HepG2 (cell line): ENCODE measurements around the gene ZNF385B. TPM values are rescaled to one million over a fixed set of nuclear protein-coding genes. Genes with fewer than 3 reads are reported as not detected.
A peak's percentile ranks its signal among the peaks of the same experiment; 100 is the strongest.

ENCODE experiments used
- AFF4 ChIP-seq: sonication (generic); formaldehyde crosslinking; IDR thresholded peaks from 2 replicates; pipeline ENCODE4 v1.4.0; 2020; ENCODE audit warnings: missing genetic modification reagents
- HMGXB3 ChIP-seq: sonication (generic); formaldehyde crosslinking; IDR thresholded peaks from 2 replicates; pipeline ENCODE4 v1.4.0; 2020; ENCODE audit warnings: missing genetic modification reagents, borderline replicate concordance
- HOXA5 ChIP-seq: sonication (generic); formaldehyde crosslinking; IDR thresholded peaks from 2 replicates; pipeline ENCODE4 v1.4.0; 2020; ENCODE audit warnings: missing genetic modification reagents
- JARID2 ChIP-seq: sonication (generic); formaldehyde crosslinking; IDR thresholded peaks from 2 replicates; pipeline ENCODE4 v1.8.1; 2023; ENCODE audit warnings: missing genetic modification reagents, inconsistent platforms; ENCODE audit not compliant: insufficient replicate concordance
- KLF6 ChIP-seq: IDR thresholded peaks from 2 replicates; pipeline ENCODE4 v1.8.0; 2016; ENCODE audit warnings: missing biosample characterization, missing genetic modification reagents
- NR0B2 ChIP-seq: sonication (generic); formaldehyde crosslinking; IDR thresholded peaks from 2 replicates; pipeline ENCODE4 v1.4.0; 2020; ENCODE audit warnings: mild to moderate bottlenecking, missing genetic modification reagents
- NR2F1 ChIP-seq, 2 experiments: fragments of 450-650 bp in 1 of 2; formaldehyde crosslinking in 1 of 2; IDR thresholded peaks; 2 replicates each; pipeline versions ENCODE4 v1.5.0 to v1.6.1; 2016 to 2020; ENCODE audit warnings: mild to moderate bottlenecking in 1 of 2, missing compliant biosample characterization in 1 of 2, missing genetic modification reagents in 1 of 2, moderate library complexity in 1 of 2
- POLR2AphosphoS5 ChIP-seq: IDR thresholded peaks from 2 replicates; pipeline ENCODE4 v1.6.1; 2012; ENCODE audit warnings: low read depth, low read length
- POLR2G ChIP-seq: fragments of 200-400 bp; formaldehyde crosslinking; IDR thresholded peaks from 2 replicates; pipeline ENCODE4 v1.6.1; 2018; ENCODE audit warnings: mild to moderate bottlenecking, low read depth, low read length, moderate library complexity
- SOX13 ChIP-seq, 3 experiments: fragments of 450-650 bp in 1 of 3; sonication (generic) in 1 of 3; formaldehyde crosslinking in 1 of 3; IDR thresholded peaks in 2 of 3; conservative IDR thresholded peaks in 1 of 3; 2 replicates each; pipeline versions ENCODE4 v1.5.0 to v1.6.1; 2016 to 2020; ENCODE audit warnings: antibody characterized with exemption in 1 of 3, mild to moderate bottlenecking in 1 of 3, missing compliant biosample characterization in 1 of 3, missing genetic modification reagents in 1 of 3, moderate library complexity in 1 of 3
- TCF7 ChIP-seq: sonication (generic); IDR thresholded peaks from 2 replicates; pipeline ENCODE4 v1.6.1; 2016; ENCODE audit warnings: antibody characterized with exemption, low read depth
- WIZ ChIP-seq: sonication (generic); formaldehyde crosslinking; IDR thresholded peaks from 2 replicates; pipeline ENCODE4 v1.5.1; 2020; ENCODE audit warnings: mild to moderate bottlenecking, missing genetic modification reagents
- ZBTB21 ChIP-seq: sonication (generic); formaldehyde crosslinking; IDR thresholded peaks from 2 replicates; pipeline ENCODE4 v1.4.0; 2020; ENCODE audit warnings: missing genetic modification reagents
- ZNF382 ChIP-seq: sonication (generic); formaldehyde crosslinking; IDR thresholded peaks from 2 replicates; pipeline ENCODE4 v1.5.0; 2020; ENCODE audit warnings: missing genetic modification reagents, mild to moderate bottlenecking, borderline replicate concordance
- ZNF580 ChIP-seq: IDR thresholded peaks from 2 replicates; pipeline ENCODE4 v1.6.1; 2016; ENCODE audit warnings: low read depth, borderline replicate concordance
- ZNF589 ChIP-seq: sonication (generic); formaldehyde crosslinking; conservative IDR thresholded peaks from 2 replicates; pipeline ENCODE4 v1.8.0; 2022; ENCODE audit warnings: mild to moderate bottlenecking, moderate library complexity, missing genetic modification reagents
- ZNF672 ChIP-seq: sonication (generic); formaldehyde crosslinking; IDR thresholded peaks from 2 replicates; pipeline ENCODE4 v1.8.1; 2022; ENCODE audit warnings: missing genetic modification reagents
- polyA plus RNA-seq, 8 experiments: library from polyadenylated mRNA; depleted of rRNA in 3 of 8; stranded (reverse) in 7 of 8; unstranded in 1 of 8; fragments of >200 nt; fragmentation: Illumina TruSeq in 4 of 8; extraction: Trizol in 4 of 8; gene quantifications; 2 replicates each; pipeline versions ENCODE4 v1.2.1 to v1.2.3, GENCODE V29; 2011 to 2016; ENCODE audit warnings: low read depth in 4 of 8, missing spikeins in 1 of 8, mixed read lengths in 1 of 8; ENCODE audit not compliant: insufficient read depth in 1 of 8
- total RNA-seq, 5 experiments: library from RNA; depleted of rRNA; stranded (reverse); fragments of >200 nt; fragmentation: Illumina TruSeq; extraction: Trizol; gene quantifications; 2 replicates each; pipeline ENCODE4 v1.2.3, GENCODE V29; 2016; ENCODE audit warnings: low read depth in 1 of 5
- TF ChIP-seq, protein P1 (sequence below): IDR thresholded peaks from 2 replicates; pipeline ENCODE4 v1.6.1; 2016; ENCODE audit warnings: missing genetic modification reagents, missing compliant biosample characterization

Gene ZNF385B
- total and polyA plus RNA-seq, 2 of the 13 experiments (the other 11 are each of a cell fraction or from before 2014, with no cell fraction given): 3.3 to 6.7 TPM

DNA sequence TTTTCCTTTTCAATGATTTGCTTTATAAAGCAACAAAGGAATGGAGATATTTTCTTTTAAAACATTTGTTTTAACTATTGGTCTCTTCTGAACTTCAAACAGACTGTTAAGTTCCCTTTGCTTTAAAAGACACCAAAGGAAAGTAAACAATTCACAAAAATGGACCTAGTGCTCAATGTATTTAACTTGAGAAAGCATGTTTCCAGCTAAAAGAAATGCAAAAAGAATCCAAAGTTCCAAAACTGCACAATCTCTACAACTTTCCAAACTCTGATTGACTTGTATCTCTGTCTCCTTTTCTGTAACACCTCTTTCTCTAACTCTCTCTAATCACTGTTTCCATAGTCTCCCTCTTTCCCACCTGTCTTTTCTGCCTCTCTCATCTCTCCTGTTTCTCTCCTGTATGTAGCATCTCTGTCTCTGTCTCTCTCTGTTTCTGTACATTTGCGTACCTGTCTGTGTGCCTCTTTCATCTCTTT is 301.1 kb downstream of the ZNF385B start (continued):
- TF ChIP-seq AFF4 (CRISPR knock-in tag) (no peak), POLR2G (no peak), NR0B2 (CRISPR knock-in tag) (no peak), ZNF589 (CRISPR knock-in tag) (no peak), SOX13 (IDR thresholded peaks at IDR 0.05) (no peak; the same call in 1 of the 2 replicates), SOX13 (CRISPR knock-in tag; conservative IDR thresholded peaks at IDR 0.05 in 1 of 2, IDR thresholded peaks at IDR 0.05 in 1 of 2) (peak in 1 of 2 experiments; percentile 86; a peak in 2 of 4 replicates), WIZ (CRISPR knock-in tag) (no peak), ZNF382 (CRISPR knock-in tag) (no peak), ZBTB21 (CRISPR knock-in tag) (no peak), JARID2 (CRISPR knock-in tag) (no peak), ZNF580 (no peak), ZNF672 (CRISPR knock-in tag) (no peak), POLR2AphosphoS5 (no peak), HMGXB3 (CRISPR knock-in tag) (no peak), KLF6 (0 out of 2 replicates have a peak, but pooled peaks have one; percentile 15), NR2F1 (CRISPR knock-in tag; IDR thresholded peaks at IDR 0.05) (no peak), TCF7 (peak; percentile 86; the same call in 1 of the 2 replicates), HOXA5 (CRISPR knock-in tag) (peak; percentile 51; the same call in 1 of the 2 replicates)
- TF ChIP-seq, protein P1, sequence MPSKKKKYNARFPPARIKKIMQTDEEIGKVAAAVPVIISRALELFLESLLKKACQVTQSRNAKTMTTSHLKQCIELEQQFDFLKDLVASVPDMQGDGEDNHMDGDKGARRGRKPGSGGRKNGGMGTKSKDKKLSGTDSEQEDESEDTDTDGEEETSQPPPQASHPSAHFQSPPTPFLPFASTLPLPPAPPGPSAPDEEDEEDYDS (CRISPR knock-in tag): peak; percentile 18; the same call in 1 of the 2 replicates
